ENCODE data around the gene UBL4B. TPM values are rescaled to one million over a fixed set of nuclear protein-coding genes. Genes with fewer than 3 reads are reported as not detected.

Gene UBL4B
- total RNA-seq, 1 experiment from 2014 or later, result not detected

DNA sequence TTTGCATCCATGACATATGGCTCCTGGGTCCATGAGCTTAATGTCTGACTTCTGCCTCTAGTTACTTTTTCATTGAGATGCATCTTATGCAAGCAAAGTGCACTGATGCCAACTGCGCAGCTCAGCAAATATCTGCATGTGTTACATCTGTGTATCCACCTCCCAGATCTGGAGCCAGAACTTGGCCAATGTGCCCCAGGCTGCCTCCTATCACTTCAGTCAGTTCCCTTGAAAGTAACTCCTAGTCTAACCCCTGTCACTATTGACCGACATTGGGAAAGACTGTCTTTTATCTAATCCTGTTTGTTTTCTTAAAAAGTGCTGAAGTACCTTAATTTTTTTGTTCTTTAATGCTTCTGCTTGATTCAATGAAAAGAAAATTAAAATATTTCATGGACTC lies 19.3 kb upstream of the UBL4B start:
- DNase-seq (ENCODE audit: unreplicated experiment), result no peak
- H3K36me3 Mint-ChIP-seq (ENCODE audit: insufficient read depth, unreplicated experiment), result no peaks in the 10 kb centered on the region
- CTCF ChIA-PET, result interaction anchor here (0.7 to 6.4 kb wide), 6 partner anchors 11 to 1229 kb away, joined by 3 to 167 read pairs (median 4); no protein-coding TSS in a partner anchor
- no peaks in the 10 kb centered on the region for H3K4me1 Mint-ChIP-seq (ENCODE audit: insufficient read depth, unreplicated experiment)
- H3K27me3 Mint-ChIP-seq (ENCODE audit: insufficient read depth, unreplicated experiment), result peaks cover 16% of the 10 kb centered on the region
- H3K4me3 Mint-ChIP-seq (ENCODE audit: unreplicated experiment), result no peak overlapping the region
- no peak overlapping the region for H3K27ac Mint-ChIP-seq (ENCODE audit: low read depth, unreplicated experiment)
- TF ChIP-seq, protein P1, sequence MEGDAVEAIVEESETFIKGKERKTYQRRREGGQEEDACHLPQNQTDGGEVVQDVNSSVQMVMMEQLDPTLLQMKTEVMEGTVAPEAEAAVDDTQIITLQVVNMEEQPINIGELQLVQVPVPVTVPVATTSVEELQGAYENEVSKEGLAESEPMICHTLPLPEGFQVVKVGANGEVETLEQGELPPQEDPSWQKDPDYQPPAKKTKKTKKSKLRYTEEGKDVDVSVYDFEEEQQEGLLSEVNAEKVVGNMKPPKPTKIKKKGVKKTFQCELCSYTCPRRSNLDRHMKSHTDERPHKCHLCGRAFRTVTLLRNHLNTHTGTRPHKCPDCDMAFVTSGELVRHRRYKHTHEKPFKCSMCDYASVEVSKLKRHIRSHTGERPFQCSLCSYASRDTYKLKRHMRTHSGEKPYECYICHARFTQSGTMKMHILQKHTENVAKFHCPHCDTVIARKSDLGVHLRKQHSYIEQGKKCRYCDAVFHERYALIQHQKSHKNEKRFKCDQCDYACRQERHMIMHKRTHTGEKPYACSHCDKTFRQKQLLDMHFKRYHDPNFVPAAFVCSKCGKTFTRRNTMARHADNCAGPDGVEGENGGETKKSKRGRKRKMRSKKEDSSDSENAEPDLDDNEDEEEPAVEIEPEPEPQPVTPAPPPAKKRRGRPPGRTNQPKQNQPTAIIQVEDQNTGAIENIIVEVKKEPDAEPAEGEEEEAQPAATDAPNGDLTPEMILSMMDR (IDR thresholded peaks at IDR 0.05; ENCODE audit: unreplicated experiment), result no peak
- no peaks in the 10 kb centered on the region for H3K9me3 Mint-ChIP-seq (ENCODE audit: unreplicated experiment)
- POLR2A ChIA-PET, result interaction anchor here (0.6 to 1.1 kb wide), 2 partner anchors 9 to 39 kb away, joined by 3 read pairs; no protein-coding TSS in a partner anchor
- intact Hi-C loops (cut with micrococcal nuclease), result no loop called here
- BruUV-seq (replicated peaks), result no TSS peak

DNA sequence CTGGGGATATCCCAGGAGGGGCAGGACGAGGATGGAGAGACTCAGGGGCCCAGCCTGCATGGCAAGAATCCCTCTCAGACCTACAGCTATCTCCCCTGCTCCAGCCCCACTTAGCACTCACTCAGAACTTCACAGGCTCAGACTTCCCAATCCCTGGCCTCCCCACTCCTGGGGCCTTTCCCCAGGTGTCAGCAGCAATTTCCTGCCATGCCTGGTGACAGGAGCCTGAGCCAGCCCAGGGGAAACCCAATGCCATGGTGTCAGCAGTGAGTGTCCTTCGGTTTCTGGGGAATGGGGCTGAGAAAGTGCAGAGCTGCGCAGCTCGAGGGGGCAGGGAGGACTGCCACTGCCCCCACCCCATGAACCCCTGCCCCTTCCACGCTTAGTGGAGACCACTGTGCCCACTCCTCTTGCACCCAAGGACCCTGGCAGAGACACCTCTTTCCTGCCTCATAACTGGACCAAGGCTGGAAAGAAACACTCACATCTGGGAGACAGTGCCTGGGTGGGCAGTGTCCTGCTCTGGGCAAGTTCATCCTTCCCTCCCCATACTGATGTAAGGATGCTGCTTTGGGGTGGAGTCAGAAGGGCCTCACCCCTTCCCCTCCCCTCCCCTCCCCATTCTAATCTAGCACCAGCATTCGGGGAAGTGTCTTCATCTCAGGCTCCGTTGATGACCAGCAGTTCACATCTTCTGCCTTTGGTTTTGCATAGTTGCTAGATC lies 17.1 kb upstream of the UBL4B start:
- POLR2A ChIA-PET, result interaction anchor here (1.5 kb wide), 1 partner anchor 11 kb away, joined by 4 read pairs; no protein-coding TSS in a partner anchor

DNA sequence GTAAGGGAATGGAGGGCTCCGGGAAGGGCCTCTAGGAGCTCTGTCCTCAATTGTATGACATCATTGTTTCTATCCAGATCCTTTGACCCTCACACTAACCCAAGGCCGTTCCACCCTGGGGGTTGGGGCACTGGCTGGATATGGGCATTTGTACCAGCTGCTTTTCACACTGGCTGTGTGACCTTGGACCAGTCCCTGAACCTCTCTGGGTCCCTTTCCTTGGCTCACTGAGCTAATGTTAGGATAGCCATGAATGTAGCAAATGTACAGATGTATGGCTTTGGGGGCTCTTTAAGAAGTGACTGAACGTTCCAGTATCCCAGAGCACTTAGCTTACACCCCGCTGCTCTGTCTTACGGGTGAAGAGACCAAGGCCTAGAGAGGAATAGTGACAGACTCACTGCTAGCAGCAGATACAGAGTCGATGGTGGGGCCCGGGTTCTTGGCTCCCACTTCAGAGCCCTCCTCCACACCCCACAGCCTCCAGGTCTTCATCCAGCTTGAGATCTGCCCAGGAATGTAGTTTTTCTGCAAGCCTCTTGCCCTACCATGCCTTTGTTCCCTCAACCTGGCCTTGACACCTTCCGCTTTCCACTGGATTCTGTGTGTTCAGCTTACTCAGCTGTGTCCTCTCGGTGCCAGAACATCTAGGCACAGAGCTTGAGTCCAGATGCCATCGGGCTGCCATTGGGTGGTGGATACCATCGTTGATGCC lies 14.6 kb upstream of the UBL4B start:
- POLR2A ChIA-PET, result interaction anchor here (1.0 kb wide), 1 partner anchor 68 kb away, joined by 4 read pairs; no protein-coding TSS in a partner anchor
- Mint-ChIP-seq H3K4me3 (ENCODE audit: unreplicated experiment) (no peak overlapping the region), H3K36me3 (ENCODE audit: insufficient read depth, unreplicated experiment) (no peaks in the 10 kb centered on the region), H3K9me3 (ENCODE audit: unreplicated experiment) (no peaks in the 10 kb centered on the region), H3K27me3 (ENCODE audit: insufficient read depth, unreplicated experiment) (peaks cover 16% of the 10 kb centered on the region), H3K27ac (ENCODE audit: low read depth, unreplicated experiment) (no peak overlapping the region), H3K4me1 (ENCODE audit: insufficient read depth, unreplicated experiment) (no peaks in the 10 kb centered on the region)
- no peak for DNase-seq (ENCODE audit: unreplicated experiment)
- no TSS peak for BruUV-seq (replicated peaks)
- intact Hi-C loops (cut with micrococcal nuclease), result no loop called here
- CTCF ChIA-PET, result interaction anchor here (0.7 to 4.3 kb wide), 10 partner anchors 8 to 111 kb away, joined by 3 to 30 read pairs (median 4); no protein-coding TSS in a partner anchor
- TF ChIP-seq, protein P1 (IDR thresholded peaks at IDR 0.05; ENCODE audit: unreplicated experiment), result no peak

More for the DNA sequence above, 17.1 kb upstream of the UBL4B start:
- DNase-seq (ENCODE audit: unreplicated experiment), result no peak
- Mint-ChIP-seq H3K36me3 (ENCODE audit: insufficient read depth, unreplicated experiment) (no peaks in the 10 kb centered on the region), H3K4me1 (ENCODE audit: insufficient read depth, unreplicated experiment) (no peaks in the 10 kb centered on the region), H3K9me3 (ENCODE audit: unreplicated experiment) (no peaks in the 10 kb centered on the region), H3K27me3 (ENCODE audit: insufficient read depth, unreplicated experiment) (peaks cover 27% of the 10 kb centered on the region), H3K27ac (ENCODE audit: low read depth, unreplicated experiment) (no peak overlapping the region), H3K4me3 (ENCODE audit: unreplicated experiment) (no peak overlapping the region)
- CTCF ChIA-PET, result interaction anchor here (1.3 to 4.3 kb wide), 2 partner anchors 9 to 11 kb away, joined by 6 to 30 read pairs; no protein-coding TSS in a partner anchor
- no TSS peak for BruUV-seq (replicated peaks)
- intact Hi-C loops (cut with micrococcal nuclease), result no loop called here
- TF ChIP-seq, protein P1 (IDR thresholded peaks at IDR 0.05; ENCODE audit: unreplicated experiment), result no peak

All from MCF 10A (cell line).